ENCODE measurements around the gene GRIP2.

DNA sequence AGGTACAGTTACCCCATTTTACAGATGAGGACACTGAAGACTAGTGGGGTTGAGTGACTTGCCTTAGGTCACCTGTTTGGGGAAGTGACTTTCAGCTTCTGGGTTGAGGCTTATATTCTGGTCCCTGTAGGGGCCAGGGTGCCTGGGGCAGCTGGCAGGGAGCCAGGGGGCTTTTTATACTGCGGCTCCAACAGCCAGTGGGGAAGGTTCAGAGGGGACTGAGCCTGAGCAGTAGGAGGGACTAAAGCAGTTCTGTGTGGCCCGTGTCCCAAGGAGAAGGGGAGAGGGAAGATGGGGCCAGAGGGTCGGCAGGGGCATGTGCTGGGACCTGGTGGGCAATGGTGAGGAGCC, 100.0 kb downstream of the GRIP2 start:
- TF ChIP-seq, protein P1, sequence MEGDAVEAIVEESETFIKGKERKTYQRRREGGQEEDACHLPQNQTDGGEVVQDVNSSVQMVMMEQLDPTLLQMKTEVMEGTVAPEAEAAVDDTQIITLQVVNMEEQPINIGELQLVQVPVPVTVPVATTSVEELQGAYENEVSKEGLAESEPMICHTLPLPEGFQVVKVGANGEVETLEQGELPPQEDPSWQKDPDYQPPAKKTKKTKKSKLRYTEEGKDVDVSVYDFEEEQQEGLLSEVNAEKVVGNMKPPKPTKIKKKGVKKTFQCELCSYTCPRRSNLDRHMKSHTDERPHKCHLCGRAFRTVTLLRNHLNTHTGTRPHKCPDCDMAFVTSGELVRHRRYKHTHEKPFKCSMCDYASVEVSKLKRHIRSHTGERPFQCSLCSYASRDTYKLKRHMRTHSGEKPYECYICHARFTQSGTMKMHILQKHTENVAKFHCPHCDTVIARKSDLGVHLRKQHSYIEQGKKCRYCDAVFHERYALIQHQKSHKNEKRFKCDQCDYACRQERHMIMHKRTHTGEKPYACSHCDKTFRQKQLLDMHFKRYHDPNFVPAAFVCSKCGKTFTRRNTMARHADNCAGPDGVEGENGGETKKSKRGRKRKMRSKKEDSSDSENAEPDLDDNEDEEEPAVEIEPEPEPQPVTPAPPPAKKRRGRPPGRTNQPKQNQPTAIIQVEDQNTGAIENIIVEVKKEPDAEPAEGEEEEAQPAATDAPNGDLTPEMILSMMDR (IDR thresholded peaks at IDR 0.05), result no peak
- TF ChIP-seq EZH2 (IDR thresholded peaks at IDR 0.05), result no peak
